GM19438 (cell line): ENCODE data around the gene OR5K3.
"Not testable (repeated sequence)": the region's sequence is repeated elsewhere in the genome, so short reads cannot be mapped to it uniquely, and the experiment has no call there.

Experiments used
- ATAC-seq: cut with Tn5 transposase; IDR thresholded peaks from one replicate; pipeline ENCODE4 v1.9.1; 2021; ENCODE audit warnings: low read depth; ENCODE audit not compliant: unreplicated experiment

Gene OR5K3

GRCh38 chr3:98390366-98390765, at the start of gene OR5K3:
OR5K3 (plus strand) TSS chr3:98390666; CDS start chr3:98390666, 0 bp downstream.
- ATAC-seq: no peak

- ATAC-seq: no peak
Observed at GRCh38 chr3:98341758-98342157, 48.7 kb upstream of the OR5K3 start.

- ATAC-seq: no peak
Observed at GRCh38 chr3:98343647-98344507, 46.6 kb upstream of the OR5K3 start.

GRCh38 chr3:98350082-98350481, 40.4 kb upstream of the OR5K3 start:
- no peak for ATAC-seq

GRCh38 chr3:98353554-98353953, 36.9 kb upstream of the OR5K3 start, which contains the start of gene OR5K4:
OR5K4 (plus strand) TSS chr3:98353854; CDS start chr3:98353854, 0 bp downstream.
- no peak for ATAC-seq

GRCh38 chr3:98359250-98359649, 31.2 kb upstream of the OR5K3 start:
- no peak for ATAC-seq

GRCh38 chr3:98359993-98360675, 30.3 kb upstream of the OR5K3 start:
- ATAC-seq: no peak

GRCh38 chr3:98360681-98361080, 29.8 kb upstream of the OR5K3 start:
- ATAC-seq: no peak

- ATAC-seq: no peak
Observed at GRCh38 chr3:98361289-98361688, 29.2 kb upstream of the OR5K3 start.

GRCh38 chr3:98367464-98368246, 22.8 kb upstream of the OR5K3 start:
- ATAC-seq: no peak

- ATAC-seq: no peak
Observed at GRCh38 chr3:98371186-98371585, 19.3 kb upstream of the OR5K3 start.

GRCh38 chr3:98371853-98372252, 18.6 kb upstream of the OR5K3 start:
- ATAC-seq: no peak

- ATAC-seq: no peak
Observed at GRCh38 chr3:98372445-98372844, 18.0 kb upstream of the OR5K3 start.

- no peak for ATAC-seq
Observed at GRCh38 chr3:98376631-98377030, 13.8 kb upstream of the OR5K3 start.

- ATAC-seq: no peak
Observed at GRCh38 chr3:98388147-98388546, 2.3 kb upstream of the OR5K3 start.

- no peak for ATAC-seq
Observed at GRCh38 chr3:98395101-98395500, 4.6 kb downstream of the OR5K3 start.

GRCh38 chr3:98396482-98396881, 6.0 kb downstream of the OR5K3 start:
- ATAC-seq: not testable (repeated sequence)

- no peak for ATAC-seq
Observed at GRCh38 chr3:98398513-98398912, 8.0 kb downstream of the OR5K3 start.

GRCh38 chr3:98402507-98402906, 12.0 kb downstream of the OR5K3 start:
- no peak for ATAC-seq

- no peak for ATAC-seq
Observed at GRCh38 chr3:98404010-98404409, 13.5 kb downstream of the OR5K3 start.

GRCh38 chr3:98406034-98406433, 15.6 kb downstream of the OR5K3 start:
- no peak for ATAC-seq
